Measurements from ENCODE around the gene AURKAIP1.

GRCh38 chr1:1364266-1364665 lies 10.7 kb downstream of the AURKAIP1 start:
- TF ChIP-seq POLR2AphosphoS5 (IDR thresholded peaks at IDR 0.05; ENCODE audit: low read depth, low read length): no peak
- no peak for TF ChIP-seq TAF1 (IDR thresholded peaks at IDR 0.05; ENCODE audit: borderline replicate concordance, insufficient read depth, low read length)
- TF ChIP-seq REST (IDR thresholded peaks at IDR 0.05; ENCODE audit: insufficient read depth in 1 of 2, low read depth in 2 of 2, low read length in 2 of 2): no peak

All from PFSK-1 (cell line).